ACC112 (cell line): ENCODE results near the gene HAGHL.
A peak's percentile ranks its signal among the peaks of the same experiment; 100 is the strongest.

Source experiments
- H2AFZ ChIP-seq: fragments of 200-600 bp; sonication (generic); one replicate; pipeline ENCODE4 v1.6.0; 2017; ENCODE audit warnings: antibody characterized with exemption, low read length; ENCODE audit not compliant: unreplicated experiment
- H3K27ac ChIP-seq: fragments of 200-600 bp; sonication (generic); 2 replicates; pipeline ENCODE4 v1.5.1; 2014; ENCODE audit warnings: low read depth, mild to moderate bottlenecking, antibody characterized with exemption, low read length, moderate library complexity
- H3K27me3 ChIP-seq: fragments of 200-600 bp; sonication (generic); 2 replicates; pipeline ENCODE4 v1.6.1; 2014; ENCODE audit warnings: mild to moderate bottlenecking, antibody characterized with exemption, low read length, moderate library complexity, mixed read lengths; ENCODE audit not compliant: insufficient read depth
- H3K36me3 ChIP-seq: fragments of 200-600 bp; sonication (generic); 2 replicates; pipeline ENCODE4 v1.6.1; 2016; ENCODE audit warnings: mild to moderate bottlenecking, antibody characterized with exemption, low read length, moderate library complexity, mixed read lengths; ENCODE audit not compliant: insufficient read depth
- H3K4me1 ChIP-seq: fragments of 200-600 bp; sonication (generic); one replicate; pipeline ENCODE4 v1.6.1; 2016; ENCODE audit warnings: low read length, mixed read lengths; ENCODE audit not compliant: insufficient read depth, unreplicated experiment, control insufficient read depth
- H3K4me3 ChIP-seq: fragments of 200-600 bp; sonication (generic); 2 replicates; pipeline ENCODE4 v1.5.1; 2014; ENCODE audit warnings: mild to moderate bottlenecking, low read depth, low read length
- H3K79me2 ChIP-seq: fragments of 200-600 bp; sonication (generic); one replicate; pipeline ENCODE4 v1.6.0; 2016; ENCODE audit warnings: low read length; ENCODE audit not compliant: control insufficient read depth, unreplicated experiment, insufficient read depth

HAGHL gene

DNA sequence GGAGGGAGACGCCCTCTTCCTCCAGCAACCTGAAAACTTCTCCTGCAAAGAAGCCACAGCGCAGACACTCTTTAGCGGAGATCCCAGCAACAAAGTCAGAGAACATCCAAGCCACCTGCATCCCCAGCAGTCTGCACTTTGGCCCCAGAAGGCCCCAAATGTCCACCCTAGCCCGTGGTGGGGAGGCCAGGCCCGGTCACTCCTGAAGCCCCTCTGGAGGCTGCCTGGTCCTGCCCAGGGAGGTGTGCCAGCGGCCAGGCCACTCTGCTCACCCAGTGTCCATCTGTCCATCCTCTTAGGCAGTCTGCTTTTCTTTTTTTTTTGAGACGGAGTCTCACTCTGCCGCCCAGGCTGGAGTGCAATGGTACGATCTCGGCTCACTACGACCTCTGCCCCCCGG lies 5.4 kb downstream of the HAGHL start:
- H3K27me3 ChIP-seq = no peaks in the 10 kb centered on the region
- H3K27ac ChIP-seq = no peak overlapping the region
- H3K4me3 ChIP-seq = no peak overlapping the region
- H2AFZ ChIP-seq = no peak overlapping the region
- H3K36me3 ChIP-seq = no peaks in the 10 kb centered on the region
- no peaks in the 10 kb centered on the region for H3K4me1 ChIP-seq
- H3K79me2 ChIP-seq = no peaks in the 10 kb centered on the region

DNA sequence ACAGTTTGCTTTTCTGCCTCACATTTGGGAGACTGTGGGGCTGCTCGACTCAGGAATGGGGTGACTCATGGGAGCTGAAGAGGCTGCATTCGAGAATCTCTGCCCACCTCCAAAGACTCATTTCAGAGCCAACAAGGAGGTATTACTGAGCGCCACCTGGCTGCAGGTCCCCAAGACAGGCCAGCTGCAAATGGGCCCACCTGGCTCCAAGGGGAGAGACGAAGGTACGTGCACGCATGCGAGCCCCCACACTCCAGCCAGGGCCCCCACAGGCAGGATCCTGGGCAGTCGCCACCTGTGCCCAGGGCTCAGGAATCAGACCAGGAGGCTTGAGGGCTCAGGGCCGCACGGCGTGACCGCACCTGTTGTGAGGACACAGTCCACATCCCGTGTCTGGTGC lies 6.0 kb downstream of the HAGHL start:
- Histone ChIP-seq H3K27ac (no peak overlapping the region), H3K36me3 (no peaks in the 10 kb centered on the region), H3K79me2 (no peaks in the 10 kb centered on the region), H3K27me3 (no peaks in the 10 kb centered on the region), H3K4me1 (no peaks in the 10 kb centered on the region), H2AFZ (no peak overlapping the region), H3K4me3 (no peak overlapping the region)

DNA sequence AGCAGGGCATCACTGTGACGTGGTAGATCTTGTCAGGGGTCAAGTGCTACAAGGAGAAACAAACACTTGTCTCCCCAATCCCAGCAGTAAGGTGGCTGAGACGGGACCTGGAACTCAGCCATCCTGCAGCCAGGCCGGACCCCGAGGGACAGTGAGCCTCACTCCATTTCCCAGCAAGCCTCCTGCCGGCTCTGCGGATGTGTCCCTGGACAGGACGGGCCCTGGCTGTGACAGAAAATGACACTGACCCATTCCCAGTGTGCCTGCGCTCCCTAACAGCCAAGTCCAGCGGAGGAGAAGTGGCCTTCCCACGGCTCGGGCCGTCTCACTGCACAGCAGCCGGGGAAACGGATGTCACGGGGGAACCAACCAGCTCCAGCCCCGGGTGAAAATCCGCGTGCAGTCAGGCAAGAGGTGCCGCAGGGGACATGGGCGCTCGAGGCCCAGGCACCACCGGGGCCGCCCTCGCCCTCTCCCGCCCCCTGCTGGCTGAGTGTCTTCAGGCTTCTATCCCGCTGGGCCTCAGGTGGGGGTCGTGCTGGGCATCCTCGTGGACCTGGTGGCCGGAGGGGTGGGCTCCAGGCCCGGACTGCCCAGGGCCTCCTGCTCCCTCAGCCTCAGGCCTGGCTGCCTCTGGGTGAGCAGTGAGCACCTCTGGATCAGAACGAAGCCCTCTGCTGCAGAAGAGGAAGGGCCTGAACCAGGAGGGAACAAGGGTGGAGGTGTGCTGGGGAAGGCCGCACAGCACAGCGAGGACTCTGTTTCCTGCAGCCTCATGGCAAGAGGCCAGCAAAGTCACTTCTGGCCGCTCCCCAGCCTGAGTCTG lies 6.7 kb downstream of the HAGHL start:
- H3K79me2 ChIP-seq = no peaks in the 10 kb centered on the region
- H3K4me1 ChIP-seq = no peaks in the 10 kb centered on the region
- H3K4me3 ChIP-seq = no peak overlapping the region
- H3K27ac ChIP-seq = no peak overlapping the region
- no peaks in the 10 kb centered on the region for H3K27me3 ChIP-seq
- H3K36me3 ChIP-seq = no peaks in the 10 kb centered on the region
- H2AFZ ChIP-seq = no peak overlapping the region

DNA sequence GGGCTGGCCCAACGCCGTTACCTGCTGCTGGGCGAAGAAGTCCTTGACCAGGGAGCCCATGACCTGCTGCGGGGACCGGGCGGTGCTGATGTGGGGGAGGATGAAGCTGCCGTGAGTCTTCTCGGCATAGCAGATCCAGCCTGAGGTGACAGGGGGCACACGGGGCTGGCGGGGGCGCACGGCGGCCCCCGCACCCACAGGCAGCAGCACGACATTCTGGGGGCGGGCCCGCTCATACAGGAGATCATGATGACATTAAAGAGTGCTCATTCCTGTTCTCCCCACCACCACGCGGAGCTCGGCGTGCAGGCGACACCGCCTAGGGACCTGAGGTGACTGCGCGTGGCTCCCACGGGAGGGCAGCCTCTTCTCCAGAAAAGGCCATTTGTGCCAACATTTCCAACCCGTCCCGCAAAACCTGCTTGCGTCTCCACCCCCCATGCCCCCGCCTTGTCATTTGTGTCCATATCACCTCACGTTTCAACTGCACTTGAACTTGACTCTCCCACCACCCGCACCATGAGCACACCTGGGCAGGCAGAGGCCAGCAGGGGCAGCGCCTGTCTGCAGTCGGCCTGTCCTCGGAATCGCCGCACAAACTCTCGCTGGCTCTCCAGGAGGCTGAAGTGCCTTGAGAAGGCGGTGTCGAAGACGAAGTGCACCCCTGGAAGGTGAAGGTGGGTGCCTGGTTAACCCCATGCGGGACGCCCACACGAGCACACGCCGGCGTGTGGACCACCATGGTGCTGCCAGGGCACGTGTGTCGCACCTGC lies 7.5 kb downstream of the HAGHL start:
- Histone ChIP-seq H3K4me1 (no peaks in the 10 kb centered on the region), H3K27ac (no peak overlapping the region), H3K36me3 (no peaks in the 10 kb centered on the region)

DNA sequence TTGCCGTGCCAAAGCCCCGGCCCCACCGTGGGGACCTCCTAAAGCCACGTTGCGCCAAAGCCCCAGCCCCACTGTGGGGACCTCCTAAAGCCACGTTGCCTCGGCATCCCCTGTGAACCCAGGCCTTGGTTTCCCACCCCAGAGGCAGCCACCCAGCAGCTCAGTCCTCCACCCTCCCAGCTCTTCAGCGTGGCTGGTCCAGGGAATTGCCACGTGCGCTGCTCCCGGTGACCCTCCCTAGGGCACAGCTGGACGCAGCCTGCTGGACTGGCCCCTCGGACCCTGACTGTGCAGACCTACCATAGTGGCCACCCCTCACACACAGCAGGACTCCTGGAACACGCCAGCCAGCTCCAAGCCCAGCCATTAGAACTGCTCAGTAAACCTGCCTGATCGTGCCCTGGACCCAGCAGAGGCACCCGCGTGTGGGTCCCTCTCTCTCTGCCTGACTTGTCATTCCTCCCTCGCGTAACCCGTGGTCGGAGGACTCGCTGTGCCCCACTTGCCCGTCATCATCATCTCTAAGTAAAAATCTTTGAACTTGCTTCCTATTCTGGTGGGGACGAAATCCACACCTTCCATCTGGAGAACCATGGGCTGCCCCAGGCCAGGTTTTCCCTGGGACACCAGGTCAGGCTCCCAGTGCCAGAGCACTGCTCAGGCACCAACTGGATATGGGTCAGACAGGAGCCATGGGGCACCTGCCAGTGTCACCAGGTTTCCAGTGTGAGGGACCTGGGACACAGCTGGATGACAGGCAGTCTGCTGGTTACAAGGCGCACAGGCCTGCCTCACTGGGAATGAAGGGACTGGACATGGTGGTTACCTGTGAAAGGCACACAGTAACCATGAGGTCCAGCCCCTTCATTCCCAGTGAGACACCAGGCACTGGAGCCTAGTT lies 8.3 kb downstream of the HAGHL start:
- Histone ChIP-seq H3K79me2 (peaks cover 1% of the 10 kb centered on the region), H3K36me3 (no peaks in the 10 kb centered on the region), H3K27ac (no peak overlapping the region), H3K4me1 (no peaks in the 10 kb centered on the region), H3K4me3 (no peak overlapping the region), H3K27me3 (no peaks in the 10 kb centered on the region), H2AFZ (no peak overlapping the region)

More for the DNA sequence above, 7.5 kb downstream of the HAGHL start:
- Histone ChIP-seq H3K27me3 (no peaks in the 10 kb centered on the region), H3K79me2 (no peaks in the 10 kb centered on the region), H2AFZ (no peak overlapping the region), H3K4me3 (no peak overlapping the region)

DNA sequence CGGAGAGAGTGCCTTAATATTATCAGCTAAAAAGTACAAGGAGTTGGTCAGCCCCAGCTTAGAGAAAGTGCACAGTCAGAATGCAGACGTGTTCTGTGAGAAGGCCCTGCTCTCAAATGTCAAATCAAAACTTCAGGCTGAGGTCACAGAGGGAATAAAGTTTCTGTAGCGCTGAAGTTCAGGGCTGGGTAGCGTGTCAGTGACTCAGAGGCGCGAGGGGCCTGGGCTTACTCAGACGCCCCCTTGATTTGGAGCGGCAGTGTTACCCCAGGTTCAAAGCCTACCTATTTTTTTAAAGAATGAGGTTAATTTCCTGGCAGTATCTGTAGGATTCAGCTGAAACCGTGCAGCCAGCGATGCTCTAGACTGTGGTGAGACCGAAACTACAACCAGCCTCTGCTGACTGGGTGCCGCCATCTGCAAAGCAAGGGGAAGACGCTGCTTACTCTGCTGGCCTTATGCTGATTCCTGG lies 9.1 kb downstream of the HAGHL start:
- H3K36me3 ChIP-seq = no peaks in the 10 kb centered on the region
- H3K27me3 ChIP-seq = no peaks in the 10 kb centered on the region
- H2AFZ ChIP-seq = no peak overlapping the region
- H3K79me2 ChIP-seq = peaks cover 6% of the 10 kb centered on the region
- no peak overlapping the region for H3K4me3 ChIP-seq
- H3K27ac ChIP-seq = no peak overlapping the region
- H3K4me1 ChIP-seq = no peaks in the 10 kb centered on the region

DNA sequence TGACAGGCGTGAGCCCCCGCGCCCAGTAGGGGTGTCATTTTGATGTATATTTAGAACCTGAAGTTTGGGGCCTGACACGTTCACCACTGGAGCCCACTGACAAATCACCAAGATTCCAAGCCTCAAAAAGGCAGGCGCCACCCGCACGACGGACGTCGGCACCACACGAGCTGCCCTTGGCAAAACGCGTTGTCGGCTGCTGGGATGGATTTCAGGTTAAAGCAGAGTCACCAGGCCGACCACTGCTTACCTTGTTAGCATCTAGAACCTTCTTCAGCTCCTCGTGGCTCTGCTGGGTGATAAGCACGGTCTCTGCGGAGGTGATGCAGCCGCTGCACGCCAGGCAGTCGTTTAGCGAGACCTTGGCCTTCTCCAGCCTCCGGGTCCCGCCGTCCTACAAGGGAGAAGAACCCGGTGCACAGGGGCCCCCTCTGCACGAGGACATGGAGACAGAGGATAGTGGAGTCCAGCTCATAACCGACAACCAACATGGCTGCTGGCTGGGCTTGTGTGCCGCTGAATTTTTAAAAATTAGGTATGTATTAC lies 10.1 kb downstream of the HAGHL start:
- Histone ChIP-seq H3K4me1 (no peaks in the 10 kb centered on the region), H3K4me3 (no peak overlapping the region), H2AFZ (no peak overlapping the region), H3K79me2 (peaks cover 6% of the 10 kb centered on the region), H3K36me3 (no peaks in the 10 kb centered on the region), H3K27ac (no peak overlapping the region), H3K27me3 (no peaks in the 10 kb centered on the region)

DNA sequence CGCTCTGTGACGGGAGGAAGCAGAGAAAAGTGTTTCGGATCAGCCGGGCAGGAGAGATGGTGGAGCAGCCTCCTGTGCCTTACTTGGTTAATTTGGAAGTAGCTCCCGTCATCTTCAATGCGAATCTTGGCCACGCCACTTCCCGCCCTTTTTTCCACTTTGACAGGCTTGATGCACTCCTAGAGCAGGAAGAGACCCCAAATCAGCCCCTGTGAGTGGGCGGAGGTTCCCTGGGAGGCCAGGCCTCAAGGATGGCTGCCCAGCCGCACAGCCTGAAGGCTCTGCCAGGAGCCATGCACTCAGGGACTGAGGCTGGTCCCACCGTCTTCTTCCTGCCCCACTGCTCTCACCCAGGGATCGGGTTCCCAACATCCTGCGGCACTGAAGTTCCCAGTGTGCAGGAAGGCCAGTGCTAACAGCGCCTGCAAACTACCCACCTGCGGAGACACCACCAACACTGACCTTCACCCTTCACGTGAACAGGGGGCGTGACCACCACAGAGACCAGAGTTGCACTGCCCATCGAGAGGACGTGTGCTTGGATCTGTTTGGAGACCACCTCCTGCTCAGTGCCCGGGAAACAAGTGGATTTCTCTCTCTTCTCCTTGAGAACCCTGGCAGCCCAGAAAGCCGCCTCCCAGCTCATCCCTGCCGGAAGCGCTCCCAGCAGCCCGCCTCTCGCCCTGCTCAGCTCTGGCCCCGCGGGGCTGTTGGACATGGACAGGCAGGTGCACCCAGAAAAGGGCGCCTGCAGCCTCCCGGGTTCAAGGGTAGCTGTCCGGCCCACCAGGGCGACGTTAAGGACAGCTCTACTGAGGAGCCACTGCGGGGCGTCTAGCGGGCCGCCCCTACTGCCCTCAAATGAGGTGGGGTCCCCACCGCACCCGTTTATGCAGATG lies 12.9 kb downstream of the HAGHL start:
- no peak overlapping the region for H3K27ac ChIP-seq
- no peak overlapping the region for H2AFZ ChIP-seq
- peaks cover 6% of the 10 kb centered on the region for H3K79me2 ChIP-seq
- no peaks in the 10 kb centered on the region for H3K4me1 ChIP-seq
- no peaks in the 10 kb centered on the region for H3K36me3 ChIP-seq
- peak overlapping the region; percentile 98 for H3K4me3 ChIP-seq
- no peaks in the 10 kb centered on the region for H3K27me3 ChIP-seq

DNA sequence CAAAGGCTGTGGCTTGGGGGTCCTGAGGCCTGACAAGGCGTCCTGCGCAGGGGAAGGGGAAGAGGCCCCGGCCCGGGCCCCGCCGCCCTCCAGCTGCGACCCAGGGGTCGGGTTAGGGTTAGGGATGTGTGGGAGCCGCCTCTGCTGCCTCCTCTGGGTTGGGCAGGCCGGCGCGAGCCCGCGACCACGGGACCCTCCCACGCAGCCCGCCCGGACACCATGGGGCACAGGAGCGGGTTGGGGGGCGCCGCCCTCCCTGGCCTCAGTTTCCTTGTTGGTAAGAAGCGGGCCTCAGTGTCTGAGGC lies 13.5 kb downstream of the HAGHL start:
- peak overlapping the region; percentile 98 for H3K4me3 ChIP-seq
- H3K27me3 ChIP-seq = no peaks in the 10 kb centered on the region
- no peaks in the 10 kb centered on the region for H3K36me3 ChIP-seq
- no peak overlapping the region for H3K27ac ChIP-seq
- H3K4me1 ChIP-seq = no peaks in the 10 kb centered on the region
- peaks cover 6% of the 10 kb centered on the region for H3K79me2 ChIP-seq
- H2AFZ ChIP-seq = peak overlapping the region; percentile 99
